Esophagus (tissue), 2 donors: Measurements from ENCODE around the gene POLR3A. TPM values are rescaled to one million over a fixed set of nuclear protein-coding genes. Genes with fewer than 3 reads are reported as not detected.
"Not testable (repeated sequence)": the region's sequence is repeated elsewhere in the genome, so short reads cannot be mapped to it uniquely, and the experiment has no call there.

Experiments
- H3K27ac ChIP-seq, 2 donors: one replicate each; pipeline ENCODE4 v1.5.1; 2013; ENCODE audit warnings: low read depth in 2 of 2, mild to moderate bottlenecking in 2 of 2, inconsistent platforms in 1 of 2, low read length in 1 of 2, moderate library complexity in 1 of 2
- H3K27me3 ChIP-seq, 2 donors: one replicate each; pipeline ENCODE4 v1.6.1; 2013; ENCODE audit warnings: low read length in 2 of 2, control low read depth in 1 of 2, mild to moderate bottlenecking in 1 of 2; ENCODE audit not compliant: insufficient read depth in 2 of 2, control insufficient read depth in 1 of 2
- H3K36me3 ChIP-seq, 2 donors: one replicate each; pipeline ENCODE4 v1.6.1; 2013; ENCODE audit warnings: low read length in 1 of 2; ENCODE audit not compliant: control insufficient read depth in 2 of 2, insufficient read depth in 2 of 2
- H3K4me1 ChIP-seq, 2 donors: one replicate each; pipeline ENCODE4 v1.6.1; 2013; ENCODE audit warnings: low read length in 1 of 2; ENCODE audit not compliant: control insufficient read depth in 2 of 2, insufficient read depth in 2 of 2
- H3K4me3 ChIP-seq, 2 donors: one replicate each; pipeline ENCODE4 v1.5.1; 2013; ENCODE audit warnings: low read length in 2 of 2, mild to moderate bottlenecking in 2 of 2, low read depth in 1 of 2, moderate library complexity in 1 of 2
- H3K9me3 ChIP-seq, 2 donors: one replicate each; pipeline ENCODE4 v1.6.1; 2013; ENCODE audit warnings: mild to moderate bottlenecking in 2 of 2, low read depth in 1 of 2, low read length in 1 of 2, moderate library complexity in 1 of 2; ENCODE audit not compliant: control insufficient read depth in 2 of 2, insufficient read depth in 1 of 2
- WGBS, 2 donors: extraction: QIAGEN DNeasy Blood & Tissue Kit; methylation state at CpG; one replicate each; pipeline ENCODE4 v1.1.7; 2013; 5-methylcytosine and 5-hydroxymethylcytosine counted together
- polyA plus RNA-seq, 2 donors: library from polyadenylated mRNA; stranded (reverse); fragments of 200-250 nt; gene quantifications; one replicate each; pipeline ENCODE4 v1.2.3, GENCODE V29; 2013
- donor health status: healthy with polysubstance abuse.
- donor health status: Bipolar disorder and iron deficiency.

Gene POLR3A
- polyA plus RNA-seq, 2 donors, result 3.4 to 3.6 TPM

DNA sequence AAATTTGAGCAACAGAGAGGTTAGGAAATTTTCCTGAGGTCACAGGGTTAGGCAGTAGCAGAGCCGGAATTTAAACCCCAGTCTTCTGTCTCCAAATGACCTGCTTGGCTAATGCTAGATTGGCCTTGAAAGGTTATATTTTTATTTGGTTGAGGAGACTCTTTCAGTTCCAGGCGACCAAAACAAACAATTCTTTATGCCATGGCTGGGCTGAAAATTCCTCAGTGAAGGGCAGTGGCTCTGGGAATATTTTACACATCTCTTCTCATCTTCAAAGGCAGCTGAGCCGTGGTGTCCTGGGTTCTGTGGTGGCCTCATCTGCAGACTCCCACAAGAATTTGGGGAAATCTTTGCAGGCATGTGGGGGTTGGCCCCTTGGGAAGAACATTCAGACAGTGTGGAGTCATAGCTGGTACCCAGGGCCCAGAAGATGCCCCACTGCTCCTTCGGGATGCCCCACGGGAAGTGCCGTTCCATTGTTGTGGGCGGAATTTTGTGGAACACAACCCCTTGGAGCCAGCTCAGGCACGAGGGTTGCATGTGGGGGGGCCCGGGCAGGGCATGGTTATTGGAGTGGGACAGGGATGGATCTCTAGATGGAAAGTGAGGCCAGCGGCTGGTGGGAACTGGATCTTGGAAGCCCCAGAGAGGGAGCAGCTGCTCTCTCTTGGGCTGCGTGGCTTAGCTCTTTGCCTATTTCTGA, 37.6 kb upstream of the POLR3A start:
- no peak overlapping the region for H3K27ac ChIP-seq
- H3K36me3 ChIP-seq, result no peaks in the 10 kb centered on the region
- peaks cover 0 to 2% of the 10 kb centered on the region in 2 donors for H3K9me3 ChIP-seq
- no peaks in the 10 kb centered on the region for H3K4me1 ChIP-seq
- H3K27me3 ChIP-seq, result no peaks in the 10 kb centered on the region
- H3K4me3 ChIP-seq, result no peak overlapping the region
- 91 to 92% methylated on average over 11 of the region's 11 CpGs for WGBS, 2 donors

DNA sequence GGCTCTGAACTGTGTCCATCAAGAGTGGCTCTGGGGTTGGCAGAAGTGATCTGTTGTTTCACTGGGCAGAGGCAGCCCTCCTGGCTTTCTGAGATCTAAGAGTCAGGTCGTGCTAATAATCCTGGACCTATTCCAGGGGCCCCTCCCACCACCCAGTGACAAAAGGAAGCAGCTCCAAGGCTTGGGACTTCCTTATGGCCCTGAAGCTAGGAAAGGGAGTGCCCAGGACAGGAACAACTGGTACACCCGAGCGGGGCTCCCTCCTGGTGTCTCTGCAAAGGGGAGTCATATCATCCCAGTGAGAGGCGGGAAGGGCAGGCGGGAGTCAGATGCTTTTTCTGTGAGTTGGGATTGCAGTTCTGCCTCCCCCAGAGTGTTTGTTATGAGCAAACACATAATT, 36.7 kb upstream of the POLR3A start:
- no peaks in the 10 kb centered on the region for H3K27me3 ChIP-seq
- no peaks in the 10 kb centered on the region for H3K4me1 ChIP-seq
- peaks cover 0 to 2% of the 10 kb centered on the region in 2 donors for H3K9me3 ChIP-seq
- no peaks in the 10 kb centered on the region for H3K36me3 ChIP-seq
- no peak overlapping the region for H3K4me3 ChIP-seq
- WGBS, 2 donors, result 54 to 60% methylated on average over 5 of the region's 5 CpGs
- H3K27ac ChIP-seq, result no peak overlapping the region

DNA sequence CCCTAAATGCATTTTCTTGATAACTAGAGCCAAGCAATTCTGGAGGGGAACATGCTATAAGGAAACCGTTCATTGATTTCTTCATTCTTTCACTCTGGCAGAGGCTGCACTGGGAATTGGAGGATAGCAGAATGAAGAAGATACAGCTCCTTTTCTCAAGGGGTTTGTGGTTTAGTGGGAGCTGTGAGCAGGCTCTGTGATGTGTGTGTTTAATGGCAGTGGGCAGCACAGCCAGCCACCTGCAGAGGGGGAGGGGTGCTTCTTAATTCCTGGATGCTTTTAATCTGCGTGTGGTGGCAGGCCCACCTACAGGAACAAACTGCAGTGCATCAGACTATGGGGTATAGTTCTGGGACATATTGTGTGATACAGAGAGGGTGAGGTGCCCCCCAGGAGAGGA, 36.3 kb upstream of the POLR3A start:
- Histone ChIP-seq H3K27me3 (no peaks in the 10 kb centered on the region), H3K36me3 (no peaks in the 10 kb centered on the region), H3K27ac (no peak overlapping the region), H3K9me3 (peaks cover 0 to 2% of the 10 kb centered on the region in 2 donors), H3K4me3 (no peak overlapping the region), H3K4me1 (no peaks in the 10 kb centered on the region)
- WGBS, 2 donors, result 64 to 72% methylated on average over 2 of the region's 2 CpGs

DNA sequence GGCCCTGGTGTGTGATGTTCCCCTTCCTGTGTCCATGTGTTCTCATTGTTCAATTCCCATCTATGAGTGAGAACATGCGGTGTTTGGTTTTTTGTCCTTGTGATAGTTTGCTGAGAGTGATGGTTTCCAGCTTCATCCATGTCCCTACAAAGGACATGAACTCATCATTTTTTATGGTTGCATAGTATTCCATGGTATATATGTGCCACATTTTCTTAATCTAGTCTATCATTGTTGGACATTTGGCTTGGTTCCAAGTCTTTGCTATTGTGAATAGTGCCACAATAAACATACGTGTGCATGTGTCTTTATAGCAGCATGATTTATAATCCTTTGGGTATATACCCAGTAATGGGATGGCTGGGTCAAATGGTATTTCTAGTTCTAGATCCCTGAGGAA, 35.6 kb upstream of the POLR3A start:
- not testable (repeated sequence) for H3K36me3 ChIP-seq, H3K4me3 ChIP-seq, H3K4me1 ChIP-seq, H3K27ac ChIP-seq, H3K27me3 ChIP-seq, H3K9me3 ChIP-seq
- no CpG with 5 or more reads among the region's 2 CpGs for WGBS, 2 donors

DNA sequence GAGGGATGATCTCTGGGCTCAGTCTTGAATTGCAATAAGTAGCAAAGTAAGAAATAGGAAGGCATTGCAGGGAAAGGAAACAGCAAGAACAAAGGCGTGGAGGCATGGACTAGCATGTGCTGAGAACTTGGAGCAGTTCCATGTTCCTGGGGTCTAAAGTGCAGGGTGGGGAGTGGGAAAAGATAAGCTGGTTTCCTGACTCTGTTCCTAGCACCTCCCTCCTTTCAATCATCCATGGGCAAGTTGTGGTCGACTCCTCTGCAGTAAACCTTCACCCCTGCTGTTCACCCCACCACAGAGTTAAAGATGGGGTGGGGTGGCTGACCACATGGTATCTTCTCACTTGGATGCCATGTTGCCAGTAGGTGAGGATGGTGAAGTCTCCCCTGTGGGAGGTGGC, 33.9 kb upstream of the POLR3A start:
- Histone ChIP-seq H3K4me3 (no peak overlapping the region), H3K27me3 (no peaks in the 10 kb centered on the region), H3K9me3 (no peaks in the 10 kb centered on the region), H3K27ac (no peak overlapping the region), H3K4me1 (no peaks in the 10 kb centered on the region), H3K36me3 (no peaks in the 10 kb centered on the region)
- WGBS, 2 donors, result 62 to 72% methylated on average over 2 of the region's 2 CpGs

DNA sequence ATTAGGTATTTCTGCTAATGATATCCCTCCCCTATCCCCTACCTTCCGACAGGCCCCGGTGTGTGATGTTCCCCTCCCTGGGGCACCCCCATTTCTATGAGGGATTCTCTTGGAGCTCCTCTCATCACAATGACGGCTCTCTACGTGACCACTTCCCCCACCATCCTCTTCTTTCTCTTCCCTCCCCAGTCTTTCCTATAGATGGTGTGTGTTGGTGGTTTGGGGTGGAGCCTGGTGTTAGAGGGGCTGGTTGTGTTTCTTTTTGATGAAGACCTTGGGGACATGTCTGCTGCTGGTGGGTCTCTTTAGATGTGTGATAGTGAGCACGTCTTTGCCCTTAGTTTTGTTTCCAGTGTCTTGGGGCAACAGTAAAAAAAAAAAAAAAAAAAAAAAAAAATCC, 33.0 kb upstream of the POLR3A start:
- WGBS, 2 donors, result 66 to 73% methylated on average over 5 of the region's 5 CpGs
- Histone ChIP-seq H3K36me3 (no peaks in the 10 kb centered on the region), H3K27me3 (no peaks in the 10 kb centered on the region), H3K27ac (no peak overlapping the region), H3K4me3 (no peak overlapping the region), H3K4me1 (no peaks in the 10 kb centered on the region), H3K9me3 (no peaks in the 10 kb centered on the region)

DNA sequence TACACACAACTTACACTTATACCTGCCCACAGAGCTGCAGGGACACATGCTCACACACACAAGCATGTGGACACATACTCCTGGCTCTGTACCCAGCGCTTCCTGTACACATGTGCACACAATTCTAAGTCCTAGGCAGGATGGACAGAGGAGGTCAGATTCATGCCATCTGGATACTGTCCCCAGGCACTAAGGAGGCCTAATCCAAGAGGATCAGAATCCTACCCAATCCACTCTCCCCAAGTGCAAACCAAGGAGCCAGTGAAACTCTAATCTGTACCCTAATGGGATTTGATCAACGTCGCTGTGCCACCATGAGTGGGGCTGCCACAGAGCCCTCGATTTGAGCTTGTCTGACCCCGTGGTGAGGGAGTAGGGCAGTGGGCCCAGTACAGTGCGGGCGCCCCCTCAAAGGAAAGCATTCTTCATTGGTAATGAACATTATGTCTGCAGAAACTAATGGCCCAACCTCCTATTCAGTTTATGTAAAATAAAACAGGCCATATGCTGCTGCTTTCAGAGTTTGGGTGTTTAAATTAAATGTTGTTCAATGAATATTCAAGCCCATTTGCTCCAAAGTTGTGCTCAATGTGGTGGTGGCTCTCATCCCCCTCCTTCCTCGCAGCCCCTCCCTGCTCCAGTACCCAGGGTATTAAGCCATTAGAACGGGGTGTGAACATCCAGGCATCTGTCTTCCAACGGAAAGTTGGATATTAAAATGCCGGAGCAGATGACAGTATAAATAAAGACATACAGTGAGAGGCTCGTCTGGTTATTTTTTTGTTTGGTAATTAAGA, 30.8 kb upstream of the POLR3A start:
- 81 to 83% methylated on average over 12 of the region's 12 CpGs for WGBS, 2 donors

DNA sequence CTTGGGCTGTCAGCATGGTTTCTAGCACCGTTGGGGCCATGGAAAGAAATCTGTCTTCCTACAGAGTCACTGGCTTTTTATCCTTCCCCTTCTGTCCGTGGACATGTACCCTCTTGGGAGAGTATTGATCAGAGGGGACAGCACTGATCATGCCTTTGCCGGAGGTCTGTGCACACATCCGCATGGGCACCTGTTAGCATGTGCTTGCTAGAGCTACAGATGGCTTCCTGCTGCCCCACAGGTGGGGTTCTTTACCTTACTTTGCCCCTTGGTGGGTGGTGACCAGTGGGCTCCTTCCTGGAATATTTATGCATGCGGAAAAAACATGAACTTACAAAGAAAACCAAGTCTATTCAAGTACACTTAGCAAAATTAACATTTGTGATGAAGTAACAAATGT, 29.2 kb upstream of the POLR3A start:
- Histone ChIP-seq H3K27me3 (no peaks in the 10 kb centered on the region), H3K4me3 (no peak overlapping the region), H3K27ac (no peak overlapping the region), H3K36me3 (no peaks in the 10 kb centered on the region), H3K4me1 (no peaks in the 10 kb centered on the region), H3K9me3 (no peaks in the 10 kb centered on the region)
- WGBS, 2 donors, result 74 to 77% methylated on average over 5 of the region's 5 CpGs

More for the DNA sequence above, 30.8 kb upstream of the POLR3A start:
- no peak overlapping the region for H3K4me3 ChIP-seq
- no peaks in the 10 kb centered on the region for H3K27me3 ChIP-seq
- H3K4me1 ChIP-seq, result no peaks in the 10 kb centered on the region
- H3K9me3 ChIP-seq, result no peaks in the 10 kb centered on the region
- H3K36me3 ChIP-seq, result no peaks in the 10 kb centered on the region
- H3K27ac ChIP-seq, result no peak overlapping the region

DNA sequence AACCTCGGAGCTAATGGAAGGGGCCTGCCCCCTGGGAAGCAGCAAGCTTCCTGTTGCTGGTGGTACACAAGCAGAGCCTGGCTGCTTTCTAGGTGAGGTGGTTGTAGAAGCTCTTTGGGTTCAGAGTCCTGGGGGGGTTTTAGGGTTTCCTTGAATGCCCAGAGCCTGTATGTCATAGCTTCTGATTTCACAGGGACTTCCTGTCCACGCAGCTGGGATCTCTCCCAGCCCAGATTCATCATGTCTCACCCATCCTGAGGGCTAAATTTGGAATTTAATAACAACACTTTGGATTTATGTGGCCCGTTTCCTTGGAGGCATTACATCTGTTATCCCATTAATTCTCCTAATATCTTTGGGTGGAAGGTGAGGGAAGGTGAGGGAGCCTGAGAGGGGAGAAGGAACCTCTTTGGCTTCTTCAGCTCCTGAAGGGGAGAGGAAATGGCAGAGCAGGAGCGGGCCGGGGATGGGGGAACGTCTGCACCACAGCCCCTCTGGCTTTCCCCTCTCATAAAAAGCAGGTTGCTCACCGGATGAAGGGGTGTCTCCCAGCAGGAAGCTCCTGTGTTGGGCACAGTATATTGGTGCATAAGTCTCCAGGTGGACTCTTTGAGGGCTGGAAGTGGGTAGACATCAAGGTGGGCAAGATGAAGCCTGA, 24.0 kb upstream of the POLR3A start:
- no peak overlapping the region for H3K4me3 ChIP-seq
- H3K9me3 ChIP-seq, result no peaks in the 10 kb centered on the region
- 69 to 77% methylated on average over 7 of the region's 7 CpGs for WGBS, 2 donors
- H3K27me3 ChIP-seq, result no peaks in the 10 kb centered on the region
- H3K36me3 ChIP-seq, result no peaks in the 10 kb centered on the region
- H3K4me1 ChIP-seq, result no peaks in the 10 kb centered on the region
- H3K27ac ChIP-seq, result no peak overlapping the region
